Kidney tubule cell (primary cell): ENCODE measurements around the gene MPV17L.
"Not testable (repeated sequence)": the region's sequence is repeated elsewhere in the genome, so short reads cannot be mapped to it uniquely, and the experiment has no call there.

ENCODE experiments used
- DNase-seq: peaks from one replicate; pipeline ENCODE4 v3.0.0-alpha.2; 2018; ENCODE audit warnings: low spot score

MPV17L gene

DNA sequence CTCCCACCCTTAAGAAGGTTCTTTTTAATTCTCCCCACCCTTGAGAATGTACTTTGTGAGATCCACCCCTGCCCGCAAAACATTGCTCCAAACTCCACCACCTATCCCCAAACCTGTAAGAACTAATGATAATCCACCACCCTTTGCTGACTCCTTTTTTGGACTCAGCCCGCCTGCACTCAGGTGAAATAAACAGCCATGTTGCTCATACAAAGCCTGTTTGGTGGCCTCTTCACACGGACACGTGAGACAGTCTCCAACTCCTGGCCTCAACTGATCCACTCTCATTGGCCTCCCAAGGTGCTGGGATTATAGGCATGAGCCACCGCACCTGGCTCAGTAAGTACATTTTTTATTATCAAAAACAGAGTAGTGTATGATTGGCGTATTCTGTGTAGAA lies 13.9 kb downstream of the MPV17L start:
- DNase-seq: not testable (repeated sequence)

DNA sequence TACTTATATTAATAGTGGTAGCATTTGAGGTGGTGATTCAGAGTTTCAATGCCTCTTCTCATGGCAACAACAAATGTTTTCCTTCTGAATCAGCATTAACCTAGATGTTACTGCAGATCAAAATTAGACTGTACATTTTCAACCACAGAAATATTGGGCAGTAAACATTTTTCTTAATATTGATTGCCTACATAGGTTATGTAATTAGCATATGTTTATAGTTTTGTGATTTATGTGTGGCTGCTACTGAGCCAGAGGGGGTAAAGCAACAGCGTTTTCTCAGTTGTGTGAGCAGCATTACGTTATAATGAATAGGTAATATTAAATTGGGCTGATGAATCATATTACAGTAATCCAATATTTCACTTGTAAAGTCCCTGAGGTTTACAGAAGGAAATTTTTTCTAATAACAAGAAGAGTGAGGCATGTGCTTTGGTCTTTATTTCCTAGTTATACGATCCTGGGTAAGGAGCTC lies 20.0 kb downstream of the MPV17L start:
- DNase-seq: peak; percentile 49

DNA sequence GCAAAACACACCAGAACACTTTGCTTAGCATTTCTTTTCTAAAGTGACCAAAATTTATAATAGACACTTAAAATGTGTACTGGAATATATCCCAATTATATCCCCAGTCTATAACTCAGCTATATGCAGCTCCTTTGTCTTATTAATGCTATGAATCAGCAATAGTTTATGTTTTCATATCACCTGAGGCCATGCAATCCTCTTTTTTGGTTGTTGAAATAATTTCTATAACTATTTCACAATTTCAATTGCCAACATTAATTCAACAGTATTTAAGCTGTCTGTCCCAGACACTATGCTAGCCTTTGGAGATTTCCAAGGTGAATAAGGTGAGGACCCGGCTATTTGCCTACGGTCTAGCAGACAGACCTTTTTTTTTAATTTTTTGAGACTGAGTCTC lies 21.6 kb downstream of the MPV17L start:
- no peak for DNase-seq

- DNase-seq: no peak
Measured at GRCh38 chr16:15418206-15418605, 22.7 kb downstream of the MPV17L start.

DNA sequence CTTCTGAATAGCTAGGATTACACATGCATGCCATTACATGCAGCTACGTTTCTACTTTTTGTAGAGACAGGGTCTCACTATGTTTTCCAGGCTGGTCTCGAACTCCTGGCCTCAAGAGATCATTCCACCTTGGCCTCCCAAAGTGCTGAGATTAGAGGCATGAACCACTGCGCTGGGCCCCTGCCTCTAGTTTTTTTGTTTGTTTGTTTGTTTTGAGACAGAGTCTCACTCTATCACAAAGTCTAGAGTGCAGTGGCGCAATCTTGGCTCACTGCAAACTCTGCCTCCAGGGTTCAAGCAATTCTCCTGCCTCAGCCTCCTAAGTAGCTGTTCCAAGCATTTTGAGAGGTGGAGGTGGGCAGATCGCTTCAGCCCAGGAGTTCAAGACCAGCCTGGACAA lies 26.1 kb downstream of the MPV17L start:
- DNase-seq: not testable (repeated sequence)

GRCh38 chr16:15422222-15422621 lies 26.7 kb downstream of the MPV17L start:
- DNase-seq: no peak

- no peak for DNase-seq
Measured at GRCh38 chr16:15425861-15426260, 30.3 kb downstream of the MPV17L start.

DNA sequence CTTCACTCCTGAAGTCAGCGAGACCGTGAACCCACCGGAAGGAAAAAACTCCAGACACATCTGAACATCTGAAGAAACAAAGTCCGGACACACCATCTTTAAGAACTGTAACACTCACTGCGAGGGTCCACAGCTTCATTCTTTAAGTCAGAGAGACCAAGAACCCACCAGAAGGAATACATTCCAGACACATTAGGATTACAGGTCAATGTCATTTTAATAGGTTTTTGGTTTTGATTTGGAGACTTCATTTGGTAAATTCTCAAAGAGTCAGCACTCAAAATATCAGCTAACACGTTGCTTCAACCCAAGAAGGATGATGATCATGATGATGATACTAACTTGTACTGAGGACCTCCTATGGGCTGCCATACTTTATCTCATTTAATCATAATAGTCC lies 31.2 kb downstream of the MPV17L start:
- DNase-seq: no peak

GRCh38 chr16:15427648-15428239 lies 32.2 kb downstream of the MPV17L start:
- peak; percentile 58 for DNase-seq

DNA sequence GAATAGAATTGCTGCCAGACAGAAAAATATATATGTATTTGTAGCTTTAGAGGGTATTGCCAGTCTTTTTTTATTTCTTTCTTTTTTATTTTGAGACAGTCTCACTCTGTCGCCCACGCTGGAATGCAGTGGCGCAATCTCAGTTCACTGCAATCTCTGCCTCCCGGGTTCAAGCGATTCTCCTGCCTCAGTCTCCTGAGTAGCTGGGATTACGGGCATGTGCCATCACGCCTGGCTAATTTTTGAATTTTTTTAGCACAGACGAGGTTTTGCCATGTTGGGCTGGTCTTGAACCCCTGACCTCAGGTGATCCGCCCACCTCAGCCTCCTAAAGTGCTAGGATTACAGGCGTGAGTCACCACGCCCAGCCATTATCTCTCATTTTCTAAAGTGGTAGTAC lies 35.3 kb downstream of the MPV17L start:
- not testable (repeated sequence) for DNase-seq

GRCh38 chr16:15434079-15434424 lies 38.5 kb downstream of the MPV17L start:
- no peak for DNase-seq

GRCh38 chr16:15434425-15435215 lies 39.1 kb downstream of the MPV17L start, which contains the start of gene BMERB1:
TSS of gene BMERB1 (plus strand) at chr16:15434588. CDS start at chr16:15434654, 66 bp downstream.
- peak; percentile 66 for DNase-seq

DNA sequence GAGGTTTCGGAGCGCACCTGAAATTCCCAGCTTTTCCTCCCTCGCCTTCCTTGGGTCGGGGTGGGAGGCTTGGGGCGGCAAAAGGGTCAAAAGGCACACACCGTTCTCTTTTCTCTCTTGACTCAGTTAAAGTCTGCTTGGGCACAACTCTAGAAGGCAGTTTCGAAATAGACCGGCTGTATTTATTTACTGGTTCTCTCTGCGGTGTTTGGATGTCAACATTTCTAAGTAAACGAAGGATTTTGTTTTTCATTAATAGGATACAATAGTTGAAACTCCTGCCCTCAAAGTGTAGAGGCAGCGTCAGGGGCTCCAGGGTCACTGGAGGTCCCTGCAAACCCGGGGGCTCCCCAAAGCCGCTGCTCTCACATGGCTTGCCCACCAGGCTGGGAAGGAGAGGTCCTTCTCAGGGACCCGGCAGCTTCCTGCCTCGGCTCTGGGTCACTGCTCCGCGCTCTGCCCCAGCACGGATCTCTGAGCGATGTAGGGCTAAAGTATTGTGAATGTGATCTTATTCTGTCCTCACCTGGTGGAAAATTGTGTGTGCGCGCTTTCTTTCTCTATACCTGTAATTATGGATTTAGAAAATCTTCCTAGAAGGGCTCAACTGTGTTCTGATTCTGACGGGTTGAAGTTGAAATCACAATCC lies 39.8 kb downstream of the MPV17L start:
- DNase-seq: no peak

DNA sequence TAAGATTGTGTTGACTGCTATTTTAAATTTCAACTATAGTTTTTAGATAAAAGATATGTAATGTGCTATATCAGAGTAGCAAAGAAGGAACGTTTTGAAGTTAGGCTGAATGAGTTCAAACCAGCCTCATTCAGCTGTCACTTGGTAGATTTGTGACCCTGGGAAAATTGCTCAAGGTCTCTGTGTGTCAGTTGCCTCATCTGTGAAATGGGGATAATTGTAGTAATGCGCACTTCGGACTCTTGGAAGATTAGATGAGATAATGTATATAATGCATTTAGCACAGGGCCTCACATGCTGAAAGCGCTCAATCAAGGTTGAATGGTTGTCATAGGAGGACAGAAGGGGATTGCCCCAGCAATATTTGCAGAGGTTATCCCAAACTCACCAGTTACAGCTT lies 43.5 kb downstream of the MPV17L start:
- no peak for DNase-seq

DNA sequence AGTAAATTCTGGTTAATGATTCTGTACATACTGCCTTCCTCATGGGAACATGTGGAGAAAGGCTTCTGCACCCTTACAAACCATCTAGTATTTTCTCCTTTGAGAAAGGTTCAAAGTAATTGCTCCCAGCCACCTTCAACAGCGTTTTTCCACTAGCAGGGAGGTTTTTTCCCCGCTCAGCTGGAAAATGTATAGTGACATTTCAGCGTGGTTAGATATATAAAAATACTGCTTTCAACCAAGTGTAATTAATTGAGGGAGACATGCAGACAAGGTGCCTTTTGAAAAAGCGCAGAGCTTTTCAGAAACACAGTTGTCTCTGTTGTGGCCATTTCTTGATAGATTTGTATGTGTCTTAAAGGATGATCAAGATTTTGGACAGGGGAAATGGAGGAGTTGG lies 44.0 kb downstream of the MPV17L start:
- DNase-seq: no peak

DNA sequence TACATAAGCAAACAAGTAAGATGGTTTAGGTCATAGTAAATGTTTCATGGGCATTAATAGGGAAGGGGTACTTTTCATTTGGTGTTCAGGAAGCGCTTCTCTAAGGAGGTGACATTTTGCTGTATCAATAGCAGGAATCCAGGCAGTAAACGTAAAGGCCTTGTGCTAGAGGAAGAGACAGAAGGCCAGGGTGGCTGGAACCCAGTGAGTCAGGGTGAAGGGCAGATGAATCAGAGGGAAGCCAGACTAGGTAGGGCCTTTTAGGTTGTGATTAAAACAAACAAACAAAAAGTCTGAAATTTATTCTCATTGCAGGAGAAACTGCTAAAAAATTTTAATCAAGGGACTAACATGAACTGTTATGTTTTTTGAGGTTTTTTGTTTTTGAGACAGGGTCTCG lies 45.3 kb downstream of the MPV17L start:
- peak; percentile 69 for DNase-seq

GRCh38 chr16:15442140-15442539 lies 46.6 kb downstream of the MPV17L start:
- not testable (repeated sequence) for DNase-seq

DNA sequence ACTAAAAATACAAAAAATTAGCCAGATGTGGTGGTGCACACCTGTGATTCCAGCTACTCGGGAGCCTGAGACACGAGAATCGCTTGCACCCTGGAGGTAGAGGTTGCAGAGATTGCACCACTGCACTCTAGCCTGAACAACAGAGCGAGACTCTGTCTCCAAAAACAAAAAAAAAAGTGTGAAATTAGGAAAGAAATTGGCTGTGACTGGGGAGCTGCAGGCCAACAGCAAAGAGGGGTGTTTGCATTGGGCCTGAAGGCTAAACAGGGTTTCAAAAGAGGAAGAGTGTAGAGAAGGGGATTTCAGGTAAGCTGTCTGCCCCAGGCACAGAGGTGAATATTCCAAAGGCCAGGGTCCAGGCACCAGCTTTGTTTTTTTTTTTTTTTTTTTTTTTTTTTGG lies 48.2 kb downstream of the MPV17L start:
- no peak for DNase-seq

DNA sequence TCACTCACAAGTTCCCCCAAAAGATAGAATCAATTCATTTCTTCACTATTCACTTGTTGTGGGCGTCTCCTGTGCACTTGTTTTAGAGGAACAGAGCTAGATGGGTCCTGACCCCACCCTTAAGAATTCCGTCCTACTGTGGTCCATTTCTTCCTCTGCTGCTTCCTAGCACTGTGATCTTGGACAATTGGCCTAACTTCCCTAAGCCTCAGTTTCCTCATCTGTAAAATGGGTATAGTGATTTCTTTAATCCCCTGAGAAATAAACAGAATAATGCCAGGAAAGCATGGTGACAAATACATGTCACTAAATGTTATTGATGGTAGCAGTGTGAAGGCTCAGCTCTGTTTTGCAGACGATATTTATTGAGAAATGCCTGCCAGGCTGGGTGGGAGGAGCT lies 48.7 kb downstream of the MPV17L start:
- DNase-seq: no peak

- no peak for DNase-seq
Measured at GRCh38 chr16:15445450-15445849, 49.9 kb downstream of the MPV17L start.

DNA sequence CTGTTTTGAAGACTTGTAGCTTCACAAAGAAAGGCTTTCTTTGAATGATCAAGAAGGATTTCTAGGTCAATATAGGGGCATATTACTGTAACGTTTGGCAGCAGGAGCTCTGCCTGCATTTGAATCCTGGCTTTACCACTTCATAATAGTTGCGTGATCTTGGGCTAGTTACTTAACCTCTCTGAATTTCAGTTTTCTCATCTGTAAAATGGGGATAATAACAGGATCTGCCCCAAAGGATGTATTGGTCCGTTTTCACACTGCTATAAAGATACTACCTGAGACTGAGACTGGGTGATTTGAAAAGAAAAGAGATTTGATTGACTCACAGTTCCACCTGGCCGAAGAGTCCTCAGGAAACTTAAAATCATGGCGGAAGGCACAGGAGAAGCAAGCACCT lies 51.3 kb downstream of the MPV17L start:
- no peak for DNase-seq

- DNase-seq: no peak
Measured at GRCh38 chr16:15450624-15451023, 55.1 kb downstream of the MPV17L start.

GRCh38 chr16:15451098-15451731 lies 55.7 kb downstream of the MPV17L start:
- no peak for DNase-seq
